IPS-20b (cell line): ENCODE data around the gene IGSF23.
"Not testable (repeated sequence)": the region's sequence is repeated elsewhere in the genome, so short reads cannot be mapped to it uniquely, and the experiment has no call there.

ENCODE experiments used
- H3K27ac ChIP-seq: one replicate; pipeline ENCODE4 v1.5.1; 2013; ENCODE audit warnings: low read length
- H3K27me3 ChIP-seq: 2 replicates; pipeline ENCODE4 v1.6.1; 2013; ENCODE audit warnings: mild to moderate bottlenecking, low read length, inconsistent platforms; ENCODE audit not compliant: insufficient read depth
- H3K36me3 ChIP-seq: 2 replicates; pipeline ENCODE4 v1.6.1; 2013; ENCODE audit warnings: low read depth, mild to moderate bottlenecking, inconsistent platforms, low read length, moderate library complexity; ENCODE audit not compliant: insufficient read depth
- H3K4me1 ChIP-seq: 2 replicates; pipeline ENCODE4 v1.6.1; 2013; ENCODE audit warnings: mild to moderate bottlenecking, control low read depth, inconsistent platforms, low read length, moderate library complexity; ENCODE audit not compliant: insufficient read depth
- H3K4me3 ChIP-seq: 2 replicates; pipeline ENCODE4 v1.5.1; 2013; ENCODE audit warnings: mild to moderate bottlenecking, low read length, inconsistent platforms
- H3K9ac ChIP-seq: 2 replicates; pipeline ENCODE4 v1.6.1; 2013; ENCODE audit warnings: low read depth, mild to moderate bottlenecking, inconsistent platforms, low read length, moderate library complexity
- H3K9me3 ChIP-seq: 2 replicates; pipeline ENCODE4 v1.6.1; 2013; ENCODE audit warnings: mild to moderate bottlenecking, low read depth, low read length, inconsistent platforms; ENCODE audit not compliant: insufficient read depth

The IGSF23 gene

GRCh38 chr19:44621367-44621766 lies 8.0 kb downstream of the IGSF23 start:
- no peaks in the 10 kb centered on the region for H3K27me3 ChIP-seq

GRCh38 chr19:44623080-44623479 lies 9.7 kb downstream of the IGSF23 start:
- no peak overlapping the region for H3K4me3 ChIP-seq
- no peaks in the 10 kb centered on the region for H3K27me3 ChIP-seq
- H3K9ac ChIP-seq, result no peak overlapping the region
- H3K4me1 ChIP-seq, result no peaks in the 10 kb centered on the region
- no peaks in the 10 kb centered on the region for H3K36me3 ChIP-seq
- no peaks in the 10 kb centered on the region for H3K9me3 ChIP-seq
- H3K27ac ChIP-seq, result no peak overlapping the region

More at GRCh38 chr19:44621367-44621766, 8.0 kb downstream of the IGSF23 start:
- no peaks in the 10 kb centered on the region for H3K36me3 ChIP-seq
- no peak overlapping the region for H3K27ac ChIP-seq
- H3K4me1 ChIP-seq, result no peaks in the 10 kb centered on the region
- no peak overlapping the region for H3K4me3 ChIP-seq
- H3K9ac ChIP-seq, result no peak overlapping the region
- no peaks in the 10 kb centered on the region for H3K9me3 ChIP-seq

- no peaks in the 10 kb centered on the region for H3K27me3 ChIP-seq
- no peak overlapping the region for H3K4me3 ChIP-seq
- no peaks in the 10 kb centered on the region for H3K36me3 ChIP-seq
- H3K9ac ChIP-seq, result no peak overlapping the region
- H3K27ac ChIP-seq, result no peak overlapping the region
- H3K9me3 ChIP-seq, result no peaks in the 10 kb centered on the region
- no peaks in the 10 kb centered on the region for H3K4me1 ChIP-seq
Observed at GRCh38 chr19:44623626-44624025, 10.3 kb downstream of the IGSF23 start.

- Histone ChIP-seq H3K4me1 (no peaks in the 10 kb centered on the region), H3K9ac (no peak overlapping the region), H3K27ac (no peak overlapping the region), H3K4me3 (no peak overlapping the region), H3K27me3 (no peaks in the 10 kb centered on the region), H3K36me3 (no peaks in the 10 kb centered on the region), H3K9me3 (no peaks in the 10 kb centered on the region)
Observed at GRCh38 chr19:44624840-44625354, 11.5 kb downstream of the IGSF23 start.

GRCh38 chr19:44625637-44626036 lies 12.3 kb downstream of the IGSF23 start:
- H3K27ac ChIP-seq, H3K27me3 ChIP-seq, H3K4me1 ChIP-seq, H3K36me3 ChIP-seq, H3K9ac ChIP-seq, H3K4me3 ChIP-seq, H3K9me3 ChIP-seq: not testable (repeated sequence)

GRCh38 chr19:44626048-44626624 lies 12.8 kb downstream of the IGSF23 start:
- Histone ChIP-seq H3K4me1 (no peaks in the 10 kb centered on the region), H3K9ac (no peak overlapping the region), H3K4me3 (no peak overlapping the region), H3K9me3 (no peaks in the 10 kb centered on the region), H3K36me3 (no peaks in the 10 kb centered on the region), H3K27ac (no peak overlapping the region), H3K27me3 (no peaks in the 10 kb centered on the region)

- H3K27me3 ChIP-seq, result no peaks in the 10 kb centered on the region
- H3K27ac ChIP-seq, result no peak overlapping the region
- no peak overlapping the region for H3K9ac ChIP-seq
- no peaks in the 10 kb centered on the region; the same call in 1 of the 2 replicates for H3K4me1 ChIP-seq
- no peaks in the 10 kb centered on the region for H3K36me3 ChIP-seq
- H3K9me3 ChIP-seq, result no peaks in the 10 kb centered on the region
- H3K4me3 ChIP-seq, result no peak overlapping the region
Observed at GRCh38 chr19:44627631-44628030, 14.3 kb downstream of the IGSF23 start.

- Histone ChIP-seq H3K9ac (no peak overlapping the region), H3K4me3 (no peak overlapping the region), H3K9me3 (no peaks in the 10 kb centered on the region), H3K27ac (no peak overlapping the region), H3K4me1 (peaks cover 4% of the 10 kb centered on the region; the same call in 1 of the 2 replicates), H3K27me3 (no peaks in the 10 kb centered on the region), H3K36me3 (no peaks in the 10 kb centered on the region)
Observed at GRCh38 chr19:44628793-44629192, 15.4 kb downstream of the IGSF23 start.

GRCh38 chr19:44631611-44632010 lies 18.2 kb downstream of the IGSF23 start:
- H3K9ac ChIP-seq, H3K27ac ChIP-seq, H3K36me3 ChIP-seq, H3K27me3 ChIP-seq, H3K4me3 ChIP-seq, H3K4me1 ChIP-seq, H3K9me3 ChIP-seq: not testable (repeated sequence)

- H3K9me3 ChIP-seq, H3K27ac ChIP-seq, H3K27me3 ChIP-seq, H3K36me3 ChIP-seq, H3K9ac ChIP-seq, H3K4me3 ChIP-seq, H3K4me1 ChIP-seq: not testable (repeated sequence)
Observed at GRCh38 chr19:44634058-44634457, 20.7 kb downstream of the IGSF23 start.

- no peak overlapping the region for H3K27ac ChIP-seq
- H3K36me3 ChIP-seq, result no peaks in the 10 kb centered on the region
Observed at GRCh38 chr19:44634785-44635184, 21.4 kb downstream of the IGSF23 start.

GRCh38 chr19:44635581-44636438 lies 22.4 kb downstream of the IGSF23 start:
- Histone ChIP-seq H3K36me3 (no peaks in the 10 kb centered on the region), H3K9me3 (no peaks in the 10 kb centered on the region), H3K9ac (no peak overlapping the region), H3K4me3 (no peak overlapping the region), H3K4me1 (peaks cover 4% of the 10 kb centered on the region; the same call in 1 of the 2 replicates), H3K27ac (no peak overlapping the region), H3K27me3 (no peaks in the 10 kb centered on the region)

More at GRCh38 chr19:44634785-44635184, 21.4 kb downstream of the IGSF23 start:
- Histone ChIP-seq H3K4me1 (peaks cover 4% of the 10 kb centered on the region; the same call in 1 of the 2 replicates), H3K27me3 (no peaks in the 10 kb centered on the region), H3K9ac (no peak overlapping the region), H3K9me3 (no peaks in the 10 kb centered on the region), H3K4me3 (no peak overlapping the region)
